ENCODE measurements around the gene RALGAPB. TPM values are rescaled to one million over a fixed set of nuclear protein-coding genes. Genes with fewer than 3 reads are reported as not detected.

The RALGAPB gene
- total RNA-seq, 1 experiment from 2014 or later: 6.2 TPM

Other genes with a start within 250 kb of the RALGAPB start
- gene KIAA1755, start 212.1 kb upstream of the RALGAPB start, total RNA-seq (2014; rRNA removed; shearing (Covaris generic); ENCODE audit: low replicate concordance): 1.2 and 1.5 TPM in 2 replicates
- gene BPI, start 168.7 kb upstream of the RALGAPB start, total RNA-seq (2014; rRNA removed; shearing (Covaris generic); ENCODE audit: low replicate concordance): not detected in 2 replicates
- not detected in 2 replicates for gene LBP, start 126.4 kb upstream of the RALGAPB start, total RNA-seq (2014; rRNA removed; shearing (Covaris generic); ENCODE audit: low replicate concordance)
- 9.5 and 38.6 TPM in 2 replicates for gene SNHG17, start 37.5 kb upstream of the RALGAPB start, total RNA-seq (2014; rRNA removed; shearing (Covaris generic); ENCODE audit: low replicate concordance)
- not detected in 2 replicates for gene ADIG, start 108.4 kb downstream of the RALGAPB start, total RNA-seq (2014; rRNA removed; shearing (Covaris generic); ENCODE audit: low replicate concordance)
- gene ARHGAP40, start 129.0 kb downstream of the RALGAPB start, total RNA-seq (2014; rRNA removed; shearing (Covaris generic); ENCODE audit: low replicate concordance): not detected in 2 replicates